Measurements from ENCODE around the gene CHST8.

Gene CHST8

GRCh38 chr19:33638167-33639034 is 16.6 kb downstream of the CHST8 start:
- Histone ChIP-seq H3K4me3 (ENCODE audit: insufficient read depth in 1 of 2, low read depth in 1 of 2, low read length in 2 of 2) (no peak overlapping the region), H4K8ac (ENCODE audit: low read length) (no peak overlapping the region), H2BK120ac (ENCODE audit: low read depth, low read length) (no peak overlapping the region), H3K4me2 (ENCODE audit: low read length, poor library complexity, severe bottlenecking) (no peak overlapping the region), H4K91ac (ENCODE audit: low read length) (no peak overlapping the region), H3K23ac (ENCODE audit: low read length in 2 of 2) (no peak overlapping the region), H2BK15ac (ENCODE audit: low read depth, poor library complexity, severe bottlenecking) (no peak overlapping the region), H3K9me3 (ENCODE audit: control insufficient read depth, low read length) (no peaks in the 10 kb centered on the region), H3K27ac (ENCODE audit: low read length, poor library complexity, severe bottlenecking) (no peak overlapping the region), H2AFZ (ENCODE audit: low read depth, low read length) (no peak overlapping the region), H3K36me3 (ENCODE audit: control insufficient read depth in 1 of 2, insufficient read depth in 2 of 2, low read depth in 1 of 2, low read length in 2 of 2) (no peaks in the 10 kb centered on the region), H3K18ac (ENCODE audit: low read depth in 1 of 2, low read length in 2 of 2) (no peak overlapping the region), H2AK5ac (ENCODE audit: low read length, severe bottlenecking) (no peak overlapping the region), H3K9ac (ENCODE audit: low read length) (no peak overlapping the region), H3K27me3 (ENCODE audit: control insufficient read depth in 1 of 2, insufficient read depth in 1 of 2, low read length in 2 of 2) (peaks cover 5 to 14% of the 10 kb centered on the region in 2 experiments), H3K4ac (ENCODE audit: low read depth in 1 of 2, low read length in 2 of 2) (no peak overlapping the region), H3K4me1 (ENCODE audit: control insufficient read depth, insufficient read depth, low read depth, low read length) (no peaks in the 10 kb centered on the region), H2BK5ac (ENCODE audit: low read depth, low read length, poor library complexity, severe bottlenecking) (no peak overlapping the region), H2BK12ac (ENCODE audit: low read length in 2 of 2) (no peak overlapping the region), H3K79me1 (replicated peaks; ENCODE audit: low read length, poor library complexity, severe bottlenecking) (no peaks in the 10 kb centered on the region), H3K14ac (ENCODE audit: low read length in 2 of 2) (no peak overlapping the region)
- no peak for DNase-seq
- WGBS = 37% methylated on average over 13 of the region's 15 CpGs

- Histone ChIP-seq H3K14ac (ENCODE audit: low read length in 2 of 2) (no peak overlapping the region), H2BK12ac (ENCODE audit: low read length in 2 of 2) (no peak overlapping the region), H3K4me2 (ENCODE audit: low read length, poor library complexity, severe bottlenecking) (no peak overlapping the region), H3K36me3 (ENCODE audit: control insufficient read depth in 1 of 2, insufficient read depth in 2 of 2, low read depth in 1 of 2, low read length in 2 of 2) (no peaks in the 10 kb centered on the region), H4K91ac (ENCODE audit: low read length) (no peak overlapping the region), H2BK120ac (ENCODE audit: low read depth, low read length) (no peak overlapping the region), H2BK5ac (ENCODE audit: low read depth, low read length, poor library complexity, severe bottlenecking) (no peak overlapping the region), H4K8ac (ENCODE audit: low read length) (no peak overlapping the region), H3K4me3 (ENCODE audit: insufficient read depth in 1 of 2, low read depth in 1 of 2, low read length in 2 of 2) (no peak overlapping the region), H3K27me3 (ENCODE audit: control insufficient read depth in 1 of 2, insufficient read depth in 1 of 2, low read length in 2 of 2) (peaks cover 5 to 14% of the 10 kb centered on the region in 2 experiments), H2AFZ (ENCODE audit: low read depth, low read length) (no peak overlapping the region), H3K9me3 (ENCODE audit: control insufficient read depth, low read length) (no peaks in the 10 kb centered on the region), H3K9ac (ENCODE audit: low read length) (no peak overlapping the region), H3K23ac (ENCODE audit: low read length in 2 of 2) (no peak overlapping the region), H3K27ac (ENCODE audit: low read length, poor library complexity, severe bottlenecking) (no peak overlapping the region), H3K18ac (ENCODE audit: low read depth in 1 of 2, low read length in 2 of 2) (no peak overlapping the region), H3K4ac (ENCODE audit: low read depth in 1 of 2, low read length in 2 of 2) (no peak overlapping the region), H2BK15ac (ENCODE audit: low read depth, poor library complexity, severe bottlenecking) (no peak overlapping the region), H3K79me1 (replicated peaks; ENCODE audit: low read length, poor library complexity, severe bottlenecking) (no peaks in the 10 kb centered on the region), H3K4me1 (ENCODE audit: control insufficient read depth, insufficient read depth, low read depth, low read length) (no peaks in the 10 kb centered on the region), H2AK5ac (ENCODE audit: low read length, severe bottlenecking) (no peak overlapping the region)
- no peak for DNase-seq
- WGBS = 69% methylated on average over 14 of the region's 14 CpGs
These were observed 17.4 kb downstream of the CHST8 start for GRCh38 chr19:33639035-33639681.

DNA sequence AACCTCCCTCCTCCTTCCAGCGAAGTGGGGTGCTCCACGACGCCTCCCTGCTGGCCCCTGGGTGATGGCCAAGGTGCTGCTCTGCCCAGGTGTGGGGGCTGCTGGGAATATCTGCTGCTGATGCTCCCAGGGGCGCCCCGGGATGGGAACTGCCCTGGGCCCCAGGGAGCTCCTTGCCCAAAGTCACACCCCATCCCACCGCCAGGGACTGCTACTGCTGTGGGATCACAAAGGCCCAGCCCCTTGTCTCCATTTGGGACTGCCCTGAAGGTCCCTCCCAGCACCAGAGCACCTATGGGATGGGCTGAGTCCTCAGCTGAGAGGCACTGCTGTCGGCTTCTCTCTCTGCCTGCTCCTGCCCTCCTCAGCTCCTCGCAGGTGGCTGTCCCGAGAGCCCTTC is 19.0 kb downstream of the CHST8 start:
- no peak overlapping the region for H4K91ac ChIP-seq (ENCODE audit: low read length)
- H3K36me3 ChIP-seq (ENCODE audit: control insufficient read depth in 1 of 2, insufficient read depth in 2 of 2, low read depth in 1 of 2, low read length in 2 of 2) = no peaks in the 10 kb centered on the region
- no peak overlapping the region for H2BK120ac ChIP-seq (ENCODE audit: low read depth, low read length)
- no peak overlapping the region for H2AK5ac ChIP-seq (ENCODE audit: low read length, severe bottlenecking)
- WGBS = 72% methylated on average over 9 of the region's 9 CpGs
- H3K27me3 ChIP-seq (ENCODE audit: control insufficient read depth in 1 of 2, insufficient read depth in 1 of 2, low read length in 2 of 2) = peaks cover 5 to 14% of the 10 kb centered on the region in 2 experiments
- H2AFZ ChIP-seq (ENCODE audit: low read depth, low read length) = no peak overlapping the region
- no peak overlapping the region for H3K18ac ChIP-seq (ENCODE audit: low read depth in 1 of 2, low read length in 2 of 2)
- H3K9ac ChIP-seq (ENCODE audit: low read length) = no peak overlapping the region
- no peak for DNase-seq
- H3K9me3 ChIP-seq (ENCODE audit: control insufficient read depth, low read length) = no peaks in the 10 kb centered on the region
- no peak overlapping the region for H3K4ac ChIP-seq (ENCODE audit: low read depth in 1 of 2, low read length in 2 of 2)
- no peaks in the 10 kb centered on the region for H3K4me1 ChIP-seq (ENCODE audit: control insufficient read depth, insufficient read depth, low read depth, low read length)
- no peak overlapping the region for H2BK5ac ChIP-seq (ENCODE audit: low read depth, low read length, poor library complexity, severe bottlenecking)
- H2BK12ac ChIP-seq (ENCODE audit: low read length in 2 of 2) = no peak overlapping the region
- no peak overlapping the region for H3K27ac ChIP-seq (ENCODE audit: low read length, poor library complexity, severe bottlenecking)
- no peak overlapping the region for H3K14ac ChIP-seq (ENCODE audit: low read length in 2 of 2)
- H2BK15ac ChIP-seq (ENCODE audit: low read depth, poor library complexity, severe bottlenecking) = no peak overlapping the region
- no peak overlapping the region for H3K23ac ChIP-seq (ENCODE audit: low read length in 2 of 2)
- H3K4me3 ChIP-seq (ENCODE audit: insufficient read depth in 1 of 2, low read depth in 1 of 2, low read length in 2 of 2) = no peak overlapping the region
- no peak overlapping the region for H4K8ac ChIP-seq (ENCODE audit: low read length)
- H3K4me2 ChIP-seq (ENCODE audit: low read length, poor library complexity, severe bottlenecking) = no peak overlapping the region
- no peaks in the 10 kb centered on the region for H3K79me1 ChIP-seq (replicated peaks; ENCODE audit: low read length, poor library complexity, severe bottlenecking)

DNA sequence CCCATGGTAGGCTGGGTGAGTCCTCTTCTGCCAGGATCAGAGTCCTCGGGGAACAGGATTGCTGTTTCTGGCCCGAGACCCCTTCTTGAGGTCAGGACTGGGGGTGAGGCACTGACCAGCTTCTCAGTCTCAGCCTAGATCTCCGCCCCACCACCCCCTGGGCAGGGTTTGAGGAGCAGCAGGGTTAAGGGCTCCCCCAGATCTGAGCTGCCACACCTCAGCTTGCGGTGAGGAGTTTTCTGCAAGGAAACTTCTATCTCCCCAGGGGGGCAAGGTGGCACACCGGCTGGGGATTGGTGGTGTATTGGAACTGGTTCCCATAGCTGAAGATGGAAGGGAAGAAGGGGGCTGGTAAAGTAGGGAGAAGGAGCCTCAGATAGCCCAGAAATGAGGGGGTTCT is 19.5 kb downstream of the CHST8 start:
- no peak overlapping the region for H4K91ac ChIP-seq (ENCODE audit: low read length)
- H2BK5ac ChIP-seq (ENCODE audit: low read depth, low read length, poor library complexity, severe bottlenecking) = no peak overlapping the region
- H2BK120ac ChIP-seq (ENCODE audit: low read depth, low read length) = no peak overlapping the region
- peaks cover 5 to 14% of the 10 kb centered on the region in 2 experiments for H3K27me3 ChIP-seq (ENCODE audit: control insufficient read depth in 1 of 2, insufficient read depth in 1 of 2, low read length in 2 of 2)
- H4K8ac ChIP-seq (ENCODE audit: low read length) = no peak overlapping the region
- no peaks in the 10 kb centered on the region for H3K79me1 ChIP-seq (replicated peaks; ENCODE audit: low read length, poor library complexity, severe bottlenecking)
- no peak overlapping the region for H3K9ac ChIP-seq (ENCODE audit: low read length)
- no peak for DNase-seq
- H2AFZ ChIP-seq (ENCODE audit: low read depth, low read length) = no peak overlapping the region
- H3K23ac ChIP-seq (ENCODE audit: low read length in 2 of 2) = no peak overlapping the region
- WGBS = 73% methylated on average over 5 of the region's 5 CpGs
- no peak overlapping the region for H3K27ac ChIP-seq (ENCODE audit: low read length, poor library complexity, severe bottlenecking)
- no peak overlapping the region for H2AK5ac ChIP-seq (ENCODE audit: low read length, severe bottlenecking)
- no peak overlapping the region for H2BK12ac ChIP-seq (ENCODE audit: low read length in 2 of 2)
- no peak overlapping the region for H2BK15ac ChIP-seq (ENCODE audit: low read depth, poor library complexity, severe bottlenecking)
- H3K18ac ChIP-seq (ENCODE audit: low read depth in 1 of 2, low read length in 2 of 2) = no peak overlapping the region
- no peak overlapping the region for H3K4ac ChIP-seq (ENCODE audit: low read depth in 1 of 2, low read length in 2 of 2)
- H3K4me2 ChIP-seq (ENCODE audit: low read length, poor library complexity, severe bottlenecking) = no peak overlapping the region
- no peak overlapping the region for H3K14ac ChIP-seq (ENCODE audit: low read length in 2 of 2)
- H3K36me3 ChIP-seq (ENCODE audit: control insufficient read depth in 1 of 2, insufficient read depth in 2 of 2, low read depth in 1 of 2, low read length in 2 of 2) = no peaks in the 10 kb centered on the region
- H3K4me1 ChIP-seq (ENCODE audit: control insufficient read depth, insufficient read depth, low read depth, low read length) = no peaks in the 10 kb centered on the region
- H3K9me3 ChIP-seq (ENCODE audit: control insufficient read depth, low read length) = no peaks in the 10 kb centered on the region
- H3K4me3 ChIP-seq (ENCODE audit: insufficient read depth in 1 of 2, low read depth in 1 of 2, low read length in 2 of 2) = no peak overlapping the region
